Osteoblast (primary cell): ENCODE data around the gene DOCK1. TPM values are rescaled to one million over a fixed set of nuclear protein-coding genes. Genes with fewer than 3 reads are reported as not detected.

Source experiments
- DNase-seq: peaks from one replicate; pipeline ENCODE4 v3.0.0; 2011; ENCODE audit warnings: low spot score, mixed read lengths; ENCODE audit not compliant: insufficient read length; ENCODE audit errors: missing footprints
- H2AFZ ChIP-seq: 2 replicates; pipeline ENCODE4 v1.6.0; 2011; ENCODE audit warnings: mild to moderate bottlenecking, low read length
- H3K27ac ChIP-seq: 2 replicates; pipeline ENCODE4 v1.5.1; 2011; ENCODE audit warnings: mild to moderate bottlenecking, low read depth, low read length, moderate library complexity
- H3K27me3 ChIP-seq: 2 replicates; pipeline ENCODE4 v1.6.0; 2012; ENCODE audit warnings: mild to moderate bottlenecking, control low read depth, inconsistent platforms, low read length, moderate library complexity; ENCODE audit not compliant: insufficient read depth
- H3K36me3 ChIP-seq: 2 replicates; pipeline ENCODE4 v1.5.1; 2011; ENCODE audit warnings: mild to moderate bottlenecking, low read length, control low read depth, moderate library complexity; ENCODE audit not compliant: insufficient read depth
- H3K4me1 ChIP-seq: 2 replicates; pipeline ENCODE4 v1.5.1; 2011; ENCODE audit warnings: mild to moderate bottlenecking, low read length, control low read depth, moderate library complexity; ENCODE audit not compliant: insufficient read depth
- H3K4me2 ChIP-seq: 2 replicates; pipeline ENCODE4 v1.6.0; 2011; ENCODE audit warnings: mild to moderate bottlenecking, low read length; ENCODE audit not compliant: insufficient read depth
- H3K4me3 ChIP-seq: fragments of 200-600 bp; sonication (generic); 3 replicates; pipeline ENCODE4 v1.5.1; 2012; ENCODE audit warnings: mild to moderate bottlenecking, low read length, inconsistent platforms; ENCODE audit not compliant: insufficient read depth
- H3K79me2 ChIP-seq: 2 replicates; pipeline ENCODE4 v1.6.0; 2012; ENCODE audit warnings: mild to moderate bottlenecking, low read length, control low read depth, inconsistent platforms; ENCODE audit not compliant: insufficient read depth
- H3K9me3 ChIP-seq: 2 replicates; pipeline ENCODE4 v1.5.1; 2011; ENCODE audit warnings: low read depth, low read length, control low read depth
- H4K20me1 ChIP-seq: 2 replicates; pipeline ENCODE4 v1.6.0; 2012; ENCODE audit warnings: mild to moderate bottlenecking, low read length, control low read depth; ENCODE audit not compliant: insufficient read depth
- CTCF ChIP-seq: IDR thresholded peaks from 2 replicates; pipeline ENCODE4 v1.5.1; 2011; ENCODE audit warnings: mild to moderate bottlenecking, low read depth, low read length, moderate library complexity; ENCODE audit errors: extremely low read depth
- total RNA-seq: library from RNA; depleted of rRNA; stranded (reverse); fragments of >200 nt; gene quantifications from 2 replicates; pipeline ENCODE4 v1.2.3, GENCODE V29; 2012

DOCK1 gene
- total RNA-seq, 1 donor, result 80.3 TPM

- H2AFZ ChIP-seq, result no peak overlapping the region
- no peaks in the 10 kb centered on the region for H3K79me2 ChIP-seq
- H3K27me3 ChIP-seq, result peaks cover 6% of the 10 kb centered on the region
- H3K9me3 ChIP-seq, result no peaks in the 10 kb centered on the region
- H4K20me1 ChIP-seq, result no peaks in the 10 kb centered on the region
- no peaks in the 10 kb centered on the region for H3K36me3 ChIP-seq
- H3K4me2 ChIP-seq, result peak overlapping the region; percentile 26
- no peak for TF ChIP-seq CTCF
- DNase-seq, result no peak
- peaks cover 16% of the 10 kb centered on the region for H3K4me1 ChIP-seq
- H3K27ac ChIP-seq, result peak overlapping the region; percentile 71
- no peak overlapping the region for H3K4me3 ChIP-seq
Observed at GRCh38 chr10:126868371-126868770, 36.9 kb upstream of the DOCK1 start.

DNA sequence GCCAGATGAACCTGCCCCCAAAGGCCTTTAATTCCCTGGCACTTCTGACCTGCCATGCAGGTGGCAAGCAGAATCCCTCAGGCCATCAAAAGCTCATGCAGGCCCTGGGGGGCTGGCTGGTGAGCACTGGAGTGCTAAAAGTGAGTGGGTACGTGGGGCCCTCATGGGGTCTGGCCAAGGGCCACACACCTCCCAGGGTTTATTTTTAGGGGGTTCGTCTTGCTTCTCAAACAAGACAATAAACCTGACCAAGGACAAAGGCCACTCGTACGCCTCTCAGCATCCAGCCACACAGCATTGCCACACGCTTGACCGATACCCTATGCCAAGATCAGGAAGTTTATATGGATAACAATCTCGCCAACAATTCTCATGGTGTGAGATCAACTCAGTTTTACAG lies 33.1 kb upstream of the DOCK1 start:
- Histone ChIP-seq H3K79me2 (no peaks in the 10 kb centered on the region), H3K9me3 (no peaks in the 10 kb centered on the region), H3K36me3 (no peaks in the 10 kb centered on the region), H3K27ac (no peak overlapping the region), H2AFZ (no peak overlapping the region), H3K4me2 (no peak overlapping the region), H3K4me3 (no peak overlapping the region), H3K4me1 (peaks cover 11% of the 10 kb centered on the region), H4K20me1 (no peaks in the 10 kb centered on the region), H3K27me3 (peaks cover 27% of the 10 kb centered on the region)
- TF ChIP-seq CTCF, result no peak
- no peak for DNase-seq

GRCh38 chr10:126872768-126873167 lies 32.5 kb upstream of the DOCK1 start:
- peaks cover 27% of the 10 kb centered on the region for H3K27me3 ChIP-seq
- H4K20me1 ChIP-seq, result no peaks in the 10 kb centered on the region
- peaks cover 8% of the 10 kb centered on the region for H3K4me1 ChIP-seq
- no peak overlapping the region for H3K4me2 ChIP-seq
- no peaks in the 10 kb centered on the region for H3K79me2 ChIP-seq
- DNase-seq, result no peak
- no peak for TF ChIP-seq CTCF
- no peak overlapping the region for H2AFZ ChIP-seq
- no peaks in the 10 kb centered on the region for H3K36me3 ChIP-seq
- no peaks in the 10 kb centered on the region for H3K9me3 ChIP-seq
- H3K27ac ChIP-seq, result no peak overlapping the region
- no peak overlapping the region for H3K4me3 ChIP-seq

DNA sequence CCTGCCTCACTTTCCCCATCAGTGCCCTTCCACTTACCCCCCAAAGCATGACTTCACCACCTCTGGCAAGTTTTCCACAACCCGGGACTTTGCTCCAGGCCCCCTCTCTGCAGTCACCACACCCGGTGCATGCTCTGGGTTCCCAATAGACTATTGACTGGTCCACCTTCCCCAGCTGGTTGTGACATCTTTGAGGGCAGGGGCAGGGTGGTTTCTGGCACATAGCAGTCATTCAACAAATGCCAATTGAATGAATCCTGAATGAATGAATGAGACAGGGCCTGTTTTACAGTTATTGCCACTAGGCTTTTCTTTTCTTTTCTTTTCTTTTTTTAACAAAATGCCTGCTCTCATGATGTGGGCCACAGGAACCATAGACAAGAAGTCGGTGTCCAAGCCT lies 28.8 kb upstream of the DOCK1 start:
- H3K4me3 ChIP-seq, result no peak overlapping the region
- peaks cover 5% of the 10 kb centered on the region for H3K4me1 ChIP-seq
- no peak overlapping the region for H3K27ac ChIP-seq
- DNase-seq, result no peak
- no peak overlapping the region for H3K4me2 ChIP-seq
- H4K20me1 ChIP-seq, result no peaks in the 10 kb centered on the region
- H3K9me3 ChIP-seq, result no peaks in the 10 kb centered on the region
- H3K27me3 ChIP-seq, result peaks cover 32% of the 10 kb centered on the region
- no peaks in the 10 kb centered on the region for H3K79me2 ChIP-seq
- no peaks in the 10 kb centered on the region for H3K36me3 ChIP-seq
- H2AFZ ChIP-seq, result no peak overlapping the region
- no peak for TF ChIP-seq CTCF
